Stomach (tissue), 4 donors: Measurements from ENCODE around the gene MYBPC1.

Experiments
- CTCF ChIP-seq, 7 experiments: fragments of 450-650 bp in 4 of 7; fragments of 200-600 bp in 3 of 7; sonication (generic) in 3 of 7; IDR thresholded peaks; one replicate each; pipeline ENCODE4 v1.5.1; 2016 to 2019; ENCODE audit warnings: antibody characterized with exemption in 7 of 7, control low read depth in 2 of 7, mild to moderate bottlenecking in 1 of 7
- POLR2A ChIP-seq, 4 donors: fragments of 450-650 bp; IDR thresholded peaks; one replicate each; pipeline ENCODE4 v1.6.1; 2016; ENCODE audit warnings: antibody characterized with exemption in 4 of 4, control low read depth in 2 of 4, mild to moderate bottlenecking in 1 of 4, moderate library complexity in 1 of 4

- no peak for TF ChIP-seq CTCF (IDR thresholded peaks at IDR 0.05)
- no peak for TF ChIP-seq POLR2A (IDR thresholded peaks at IDR 0.05)
These were observed 115.5 kb downstream of the MYBPC1 start for GRCh38 chr12:101710288-101710687.
